ENCODE data around the gene TSPAN17. TPM values are rescaled to one million over a fixed set of nuclear protein-coding genes. Genes with fewer than 3 reads are reported as not detected.
A peak's percentile ranks its signal among the peaks of the same experiment; 100 is the strongest.

TSPAN17 gene
- total RNA-seq, 4 donors from 2014 or later = 16.4 to 36.4 (median 30.6) TPM

DNA sequence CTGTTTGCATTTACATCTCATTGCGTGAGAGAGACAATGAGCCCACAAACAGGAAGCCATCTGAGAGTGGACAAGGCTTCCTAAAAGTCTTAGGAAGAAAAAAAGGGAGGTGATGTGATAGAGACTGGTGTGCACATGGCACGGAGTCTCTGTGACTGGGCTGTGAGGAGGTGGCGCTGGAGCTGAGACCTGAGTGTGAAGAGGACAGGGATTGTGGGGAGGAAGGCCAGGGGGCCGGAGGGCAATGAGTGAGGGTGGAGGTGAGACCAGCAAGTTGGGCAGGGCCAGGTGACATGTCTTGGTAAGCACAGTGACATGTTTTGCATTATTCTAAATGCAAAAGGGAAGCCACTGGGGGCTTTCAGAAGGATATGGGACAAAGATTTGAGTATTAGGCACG lies 45.0 kb downstream of the TSPAN17 start:
- 54 to 71% methylated on average over 5 of the region's 5 CpGs for WGBS, 2 donors
- Histone ChIP-seq H3K27ac (peak overlapping the region in 1 of 4 donors; percentile 54), H3K9me3 (peaks cover 0 to 4% (median 0%) of the 10 kb centered on the region in 3 donors), H3K4me1 (peaks cover 0 to 32% (median 0%) of the 10 kb centered on the region in 3 donors), H3K36me3 (no peaks in the 10 kb centered on the region), H3K27me3 (peaks cover 0 to 94% (median 0%) of the 10 kb centered on the region in 4 donors), H3K4me3 (no peak overlapping the region)
- intact Hi-C loops (cut with DNase I) = no loop called here
- no peak for TF ChIP-seq POLR2A (IDR thresholded peaks at IDR 0.05)
- TF ChIP-seq, protein P1, sequence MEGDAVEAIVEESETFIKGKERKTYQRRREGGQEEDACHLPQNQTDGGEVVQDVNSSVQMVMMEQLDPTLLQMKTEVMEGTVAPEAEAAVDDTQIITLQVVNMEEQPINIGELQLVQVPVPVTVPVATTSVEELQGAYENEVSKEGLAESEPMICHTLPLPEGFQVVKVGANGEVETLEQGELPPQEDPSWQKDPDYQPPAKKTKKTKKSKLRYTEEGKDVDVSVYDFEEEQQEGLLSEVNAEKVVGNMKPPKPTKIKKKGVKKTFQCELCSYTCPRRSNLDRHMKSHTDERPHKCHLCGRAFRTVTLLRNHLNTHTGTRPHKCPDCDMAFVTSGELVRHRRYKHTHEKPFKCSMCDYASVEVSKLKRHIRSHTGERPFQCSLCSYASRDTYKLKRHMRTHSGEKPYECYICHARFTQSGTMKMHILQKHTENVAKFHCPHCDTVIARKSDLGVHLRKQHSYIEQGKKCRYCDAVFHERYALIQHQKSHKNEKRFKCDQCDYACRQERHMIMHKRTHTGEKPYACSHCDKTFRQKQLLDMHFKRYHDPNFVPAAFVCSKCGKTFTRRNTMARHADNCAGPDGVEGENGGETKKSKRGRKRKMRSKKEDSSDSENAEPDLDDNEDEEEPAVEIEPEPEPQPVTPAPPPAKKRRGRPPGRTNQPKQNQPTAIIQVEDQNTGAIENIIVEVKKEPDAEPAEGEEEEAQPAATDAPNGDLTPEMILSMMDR (IDR thresholded peaks at IDR 0.05) = no peak
- no peak for DNase-seq

DNA sequence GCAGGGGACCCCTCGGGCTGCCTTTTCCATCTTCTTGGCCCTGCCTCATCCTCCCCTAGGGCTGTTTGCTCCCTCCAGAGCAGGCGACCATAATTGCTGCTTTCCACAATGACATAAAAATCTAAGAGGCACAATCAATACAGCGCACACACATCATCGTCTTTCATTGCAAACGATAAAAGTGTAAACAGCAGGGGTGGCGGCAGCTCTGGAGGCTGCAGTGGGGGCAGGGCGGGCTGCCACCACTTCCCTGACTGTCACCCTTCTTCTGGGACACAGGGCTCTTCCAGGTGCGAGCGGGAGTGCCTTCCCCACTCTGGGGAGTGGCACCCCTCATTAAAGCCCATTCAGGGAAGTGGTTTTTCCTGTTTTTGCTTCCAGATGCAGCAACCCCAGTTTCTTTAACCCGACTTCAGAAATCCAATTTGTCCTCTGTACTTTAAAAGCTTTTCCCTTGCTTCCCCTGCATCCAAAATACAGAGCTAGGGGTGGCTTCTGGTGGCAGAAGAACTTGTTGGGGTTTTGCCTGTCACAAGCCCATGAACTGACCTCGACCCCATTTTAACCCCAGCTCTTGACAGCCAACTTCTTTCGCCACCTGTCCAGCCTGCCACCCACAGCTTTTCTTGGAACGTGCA lies 45.7 kb downstream of the TSPAN17 start:
- Histone ChIP-seq H3K4me1 (peaks cover 0 to 32% (median 0%) of the 10 kb centered on the region in 3 donors), H3K27ac (peak overlapping the region in 1 of 4 donors; percentile 54), H3K4me3 (no peak overlapping the region), H3K9me3 (peaks cover 0 to 4% (median 0%) of the 10 kb centered on the region in 3 donors), H3K27me3 (peaks cover 0 to 98% (median 0%) of the 10 kb centered on the region in 4 donors), H3K36me3 (no peaks in the 10 kb centered on the region)
- 6 to 11% methylated on average over 7 to 9 of the region's 13 CpGs for WGBS, 2 donors
- TF ChIP-seq, protein P1 (IDR thresholded peaks at IDR 0.05) = no peak
- TF ChIP-seq POLR2A (IDR thresholded peaks at IDR 0.05) = no peak
- no peak for DNase-seq
- intact Hi-C loops (cut with DNase I) = no loop called here

DNA sequence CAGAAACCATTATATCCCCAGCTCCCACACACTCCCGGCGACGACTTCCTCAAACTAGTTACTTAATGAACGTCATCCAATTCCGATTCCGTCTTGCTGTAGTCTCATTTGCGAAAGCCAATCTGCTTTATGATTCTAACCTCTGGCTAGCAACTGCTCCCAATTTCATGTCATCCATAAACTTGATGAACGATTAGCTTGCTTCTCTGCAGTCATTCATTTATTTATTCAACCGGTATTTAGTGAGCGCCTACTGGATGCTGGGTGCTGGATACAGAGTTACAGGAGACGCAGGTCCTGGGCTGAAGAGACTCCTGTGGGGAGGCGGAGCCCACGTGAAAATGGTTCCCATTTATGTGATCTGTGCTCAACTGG lies 46.2 kb downstream of the TSPAN17 start:
- H3K27ac ChIP-seq = peak overlapping the region in 1 of 4 donors; percentile 54
- WGBS, 2 donors = 15 to 20% methylated on average over 11 to 12 of the region's 13 CpGs
- peaks cover 0 to 32% (median 0%) of the 10 kb centered on the region in 3 donors for H3K4me1 ChIP-seq
- no peaks in the 10 kb centered on the region for H3K36me3 ChIP-seq
- TF ChIP-seq, protein P1 (IDR thresholded peaks at IDR 0.05) = no peak
- TF ChIP-seq POLR2A (IDR thresholded peaks at IDR 0.05) = no peak
- peaks cover 0 to 4% (median 0%) of the 10 kb centered on the region in 3 donors for H3K9me3 ChIP-seq
- no peak overlapping the region for H3K4me3 ChIP-seq
- intact Hi-C loops (cut with DNase I) = no loop called here
- DNase-seq = no peak
- H3K27me3 ChIP-seq = peaks cover 0 to 98% (median 0%) of the 10 kb centered on the region in 4 donors

DNA sequence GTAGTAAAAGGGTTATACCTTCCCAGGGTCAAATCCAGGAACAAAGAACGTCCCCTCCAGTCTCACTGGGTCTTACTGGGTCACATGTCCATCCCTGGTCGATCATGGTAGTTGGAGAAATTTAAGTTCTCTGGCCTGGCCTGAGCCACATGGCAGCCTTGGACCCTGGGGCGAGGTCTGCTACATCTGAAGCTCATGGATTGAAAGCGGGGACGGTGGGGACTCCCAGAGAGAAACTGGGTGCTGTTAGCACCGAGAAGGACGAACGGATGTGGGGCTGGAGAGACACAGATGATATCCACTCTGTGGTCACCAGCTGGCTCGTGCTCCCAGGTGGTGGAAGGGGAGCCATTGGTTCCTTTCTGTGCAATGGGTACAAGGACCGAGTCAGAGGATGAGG lies 46.9 kb downstream of the TSPAN17 start:
- DNase-seq = no peak
- no peaks in the 10 kb centered on the region for H3K36me3 ChIP-seq
- no peak overlapping the region for H3K27ac ChIP-seq
- intact Hi-C loops (cut with DNase I) = no loop called here
- 76 to 88% methylated on average over 10 of the region's 10 CpGs for WGBS, 2 donors
- H3K4me3 ChIP-seq = no peak overlapping the region
- peaks cover 0 to 98% (median 0%) of the 10 kb centered on the region in 4 donors for H3K27me3 ChIP-seq
- H3K4me1 ChIP-seq = peaks cover 0 to 32% (median 0%) of the 10 kb centered on the region in 3 donors
- peaks cover 0 to 4% (median 0%) of the 10 kb centered on the region in 3 donors for H3K9me3 ChIP-seq
- no peak for TF ChIP-seq POLR2A (IDR thresholded peaks at IDR 0.05)
- TF ChIP-seq, protein P1 (IDR thresholded peaks at IDR 0.05) = no peak

DNA sequence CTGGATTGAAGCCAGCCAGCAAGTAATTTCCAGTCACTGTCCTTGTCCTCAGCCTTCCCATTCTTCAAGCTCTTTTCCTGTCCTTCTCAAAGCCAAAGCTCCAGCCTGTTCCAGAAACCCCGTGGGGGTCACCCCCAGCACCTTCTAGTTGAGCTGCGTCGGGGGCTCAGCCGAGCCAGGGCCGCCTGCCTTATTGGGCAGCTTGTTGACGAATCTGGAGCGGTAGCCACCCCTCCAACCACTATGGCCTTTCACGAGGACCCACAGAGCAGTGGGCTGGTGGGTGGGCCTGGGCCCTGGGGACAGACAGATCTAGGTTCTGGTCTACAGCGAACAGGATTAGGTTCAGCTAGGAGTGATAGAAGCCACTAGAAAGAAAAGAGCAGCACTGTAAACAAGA lies 47.3 kb downstream of the TSPAN17 start:
- H3K27me3 ChIP-seq = peaks cover 0 to 100% (median 0%) of the 10 kb centered on the region in 4 donors
- H3K4me1 ChIP-seq = peaks cover 0 to 32% (median 0%) of the 10 kb centered on the region in 3 donors
- TF ChIP-seq POLR2A (IDR thresholded peaks at IDR 0.05) = no peak
- no peak overlapping the region for H3K4me3 ChIP-seq
- no peak for DNase-seq
- peaks cover 0 to 4% (median 0%) of the 10 kb centered on the region in 3 donors for H3K9me3 ChIP-seq
- intact Hi-C loops (cut with DNase I) = no loop called here
- no peaks in the 10 kb centered on the region for H3K36me3 ChIP-seq
- H3K27ac ChIP-seq = no peak overlapping the region
- 76 to 91% methylated on average over 4 to 6 of the region's 9 CpGs for WGBS, 2 donors

Measured in esophagus squamous epithelium (tissue), 5 donors.